ENCODE results near the gene DPAGT1. TPM values are rescaled to one million over a fixed set of nuclear protein-coding genes. Genes with fewer than 3 reads are reported as not detected.

DPAGT1 gene
- total RNA-seq: 10 to 100 TPM; 46.7 to 49.2 TPM

DNA sequence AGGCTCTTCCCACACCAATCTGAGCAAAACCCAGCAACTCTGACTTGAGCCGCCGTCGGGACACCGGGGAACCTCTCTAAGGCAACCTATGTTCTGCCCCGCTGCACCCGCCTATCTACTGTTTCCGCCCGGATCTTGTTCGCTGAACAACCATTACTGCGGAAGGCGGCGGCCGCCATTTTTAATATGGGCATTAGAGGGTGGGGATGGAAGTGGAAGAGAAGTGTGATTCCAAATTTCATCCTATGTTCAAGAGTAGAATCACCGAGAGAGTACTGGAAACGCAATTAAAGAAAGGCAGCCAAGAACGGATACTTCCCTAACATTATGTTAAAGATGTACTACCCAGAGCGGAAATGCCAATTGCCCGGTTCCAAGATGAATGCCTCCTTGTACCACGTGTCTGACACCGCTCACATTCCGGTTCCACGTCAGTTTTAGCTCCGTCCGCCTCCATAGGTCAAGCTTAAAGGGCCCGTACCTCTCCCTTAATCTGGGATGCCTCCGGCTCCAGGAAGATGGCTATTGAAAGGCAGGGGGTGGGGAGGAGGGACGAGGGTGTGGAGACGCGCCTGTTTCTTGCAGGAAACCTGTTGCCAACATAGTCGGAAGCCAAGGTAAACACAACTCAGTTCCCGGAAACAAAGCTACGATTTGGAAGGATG lies at the start of gene DPAGT1:
TSS of gene DPAGT1 (minus strand) at position 95 of the 665 bp plus-strand sequence. CDS start 198 bp downstream, outside the sequence.

GRCh38 chr11:119149018-119149785 lies 47.5 kb upstream of the DPAGT1 start, which contains the start of gene ABCG4:
Gene ABCG4, plus strand, starts transcription at chr11:119149052. Its CDS starts 914 bp downstream, at chr11:119149966.

DNA sequence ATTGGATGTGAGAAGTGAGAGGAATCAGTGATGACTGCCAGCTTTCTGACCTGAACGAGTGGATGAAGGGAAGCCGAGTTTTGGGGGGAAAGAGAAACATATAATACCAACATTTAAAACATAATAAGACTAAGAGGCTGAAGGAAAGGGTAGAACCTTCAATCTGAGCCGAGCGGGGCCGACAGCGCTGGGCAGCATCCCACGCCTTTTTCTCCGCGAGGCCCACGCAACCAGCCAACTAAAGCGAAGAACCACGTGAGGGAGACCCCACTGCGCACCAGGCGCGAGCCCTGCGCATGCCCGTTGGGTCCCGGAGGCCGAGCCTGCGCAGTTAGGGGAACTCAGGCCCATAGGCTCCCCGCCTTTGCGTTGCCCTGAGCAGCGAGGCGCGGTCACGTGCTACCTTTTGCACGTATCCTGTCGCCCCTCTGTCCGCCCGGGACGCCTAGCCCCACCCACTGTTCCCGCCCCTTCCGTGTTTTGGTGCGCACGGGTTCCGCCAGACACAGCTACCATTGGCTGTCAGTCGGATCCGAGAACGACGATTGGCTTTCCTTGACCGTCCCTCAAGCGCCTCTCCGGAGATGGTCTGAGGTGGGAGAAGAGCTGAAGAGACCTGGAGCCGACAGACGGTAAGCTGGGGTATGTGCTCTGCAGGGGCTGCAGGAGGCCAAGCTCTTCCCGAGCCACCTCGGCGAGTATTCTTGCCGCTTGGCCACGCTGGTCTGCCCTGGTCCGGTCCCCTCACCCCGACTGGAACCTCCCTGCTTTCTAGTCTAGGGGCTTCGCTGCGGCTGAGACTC lies 19.6 kb upstream of the DPAGT1 start, which contains the start of gene HINFP:
TSS of gene HINFP (plus strand) at position 573 of the 803 bp plus-strand sequence. CDS start 5,365 bp downstream, outside the sequence.

DNA sequence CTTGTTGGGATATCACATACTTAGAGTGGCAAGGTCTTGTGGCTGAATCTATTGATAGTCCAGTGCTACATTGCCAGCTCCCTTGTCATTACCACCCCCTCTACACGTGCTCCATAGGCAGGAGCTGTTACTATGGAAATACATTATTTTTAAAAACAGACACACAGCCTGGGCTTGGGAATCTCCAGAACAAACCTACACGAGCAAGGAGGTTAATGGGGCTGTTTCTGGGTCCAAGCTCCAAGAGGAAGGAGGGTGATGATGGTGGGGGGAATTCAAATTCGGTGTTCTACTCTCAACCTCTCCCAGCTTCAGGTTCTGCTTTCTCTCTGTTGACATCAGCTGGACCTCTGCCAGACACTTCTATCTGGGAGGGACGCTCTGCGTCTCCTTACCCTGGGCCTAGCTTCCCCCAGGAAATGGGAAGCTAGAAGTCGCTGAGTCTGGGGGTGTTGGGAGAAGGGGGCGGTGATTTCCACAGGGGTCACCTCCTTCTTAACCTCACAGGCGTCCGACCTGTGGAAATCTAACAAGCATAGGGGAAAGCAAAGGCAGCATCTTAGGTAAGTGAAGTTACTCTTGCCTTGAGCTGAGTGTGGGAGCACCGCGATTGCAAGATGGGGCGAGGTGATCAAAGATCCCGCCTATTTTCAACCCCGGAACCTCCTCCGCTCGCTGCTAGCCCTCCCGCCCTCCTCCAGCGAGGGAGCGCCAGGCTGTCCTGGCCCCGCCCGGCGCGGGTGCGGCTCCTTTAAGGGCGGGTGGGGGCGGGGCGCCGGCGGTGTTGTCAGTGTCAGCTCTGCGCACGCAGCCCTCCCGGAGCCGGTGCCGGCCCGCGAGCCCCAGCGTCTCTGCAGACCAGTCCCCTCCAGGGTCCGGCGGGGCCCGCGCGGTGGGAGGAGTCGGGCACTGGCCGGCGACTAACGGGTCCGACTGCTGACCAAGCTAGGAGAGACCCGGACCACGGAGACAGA lies 5.2 kb upstream of the DPAGT1 start, which contains the start of gene C2CD2L:
TSS of gene C2CD2L (plus strand) at position 781 of the 974 bp plus-strand sequence. CDS start 398 bp downstream, outside the sequence.

GRCh38 chr11:119084663-119085436 lies 16.8 kb downstream of the DPAGT1 start, which contains the start of gene HMBS:
Gene HMBS, plus strand, starts transcription at chr11:119084881. Its CDS starts 153 bp downstream, at chr11:119085034.

GRCh38 chr11:119067371-119068222 lies 34.1 kb downstream of the DPAGT1 start, which contains the start of gene VPS11:
Gene VPS11, plus strand, starts transcription at chr11:119067818. Its CDS starts 6 bp downstream, at chr11:119067824.

GRCh38 chr11:119057000-119057769 lies 44.5 kb downstream of the DPAGT1 start, which contains the start of gene HYOU1:
Gene HYOU1, minus strand, starts transcription at chr11:119057205. Its CDS starts 1,045 bp downstream, at chr11:119056160.

Other genes with a start within 250 kb of the DPAGT1 start
- gene CXCR5, start 218.0 kb downstream of the DPAGT1 start, total RNA-seq: under 1 TPM; 0.17 to 0.20 TPM
- gene BCL9L, start 175.9 kb downstream of the DPAGT1 start, total RNA-seq: 10 to 100 TPM; 96.7 to 99.1 TPM
- gene UPK2, start 145.6 kb downstream of the DPAGT1 start, total RNA-seq: not detected
- gene FOXR1, start 130.1 kb downstream of the DPAGT1 start, total RNA-seq: not detected
- gene CENATAC, start 103.7 kb downstream of the DPAGT1 start, total RNA-seq: 10 to 100 TPM; 41.0 to 47.5 TPM
- gene RPS25, start 83.5 kb downstream of the DPAGT1 start, total RNA-seq: 1,000 to 10,000 TPM; 1,829 to 1,882 TPM
- 10 to 100 TPM; 49.5 to 54.4 TPM for gene TRAPPC4, start 83.1 kb downstream of the DPAGT1 start, total RNA-seq
- 10 to 100 TPM; 20.0 to 20.4 TPM for gene SLC37A4, start 71.0 kb downstream of the DPAGT1 start, total RNA-seq
- gene HYOU1, start 44.6 kb downstream of the DPAGT1 start, total RNA-seq: 100 to 1,000 TPM; 111 to 123 TPM
- gene VPS11, start 34.0 kb downstream of the DPAGT1 start, total RNA-seq: 10 to 100 TPM; 34.2 to 36.2 TPM
- gene HMBS, start 17.0 kb downstream of the DPAGT1 start, total RNA-seq: 10 to 100 TPM; 16.4 to 16.7 TPM
- 10 to 100 TPM; 28.3 to 28.4 TPM for gene C2CD2L, start 5.5 kb upstream of the DPAGT1 start, total RNA-seq
- gene HINFP, start 19.7 kb upstream of the DPAGT1 start, total RNA-seq: 10 to 100 TPM; 47.6 to 48.7 TPM
- gene ABCG4, start 47.2 kb upstream of the DPAGT1 start, total RNA-seq: not detected
- gene NLRX1, start 66.9 kb upstream of the DPAGT1 start, total RNA-seq: 10 to 100 TPM; 24.2 to 24.3 TPM
- gene NHERF4, start 83.6 kb upstream of the DPAGT1 start, total RNA-seq: under 1 TPM; 0.51 to 0.81 TPM
- gene CBL, start 104.5 kb upstream of the DPAGT1 start, total RNA-seq: 10 to 100 TPM; 41.3 to 47.0 TPM
- 1 to 10 TPM; 1.1 to 1.5 TPM for gene MCAM, start 215.3 kb upstream of the DPAGT1 start, total RNA-seq
- 10 to 100 TPM; 29.8 to 30.5 TPM for gene RNF26, start 232.7 kb upstream of the DPAGT1 start, total RNA-seq
- gene C1QTNF5, start 239.0 kb upstream of the DPAGT1 start, total RNA-seq: not detected
- gene MFRP, start 244.9 kb upstream of the DPAGT1 start, total RNA-seq: not detected

Data from activated naive CD4-positive, alpha-beta T cell treated with anti-CD3 and anti-CD28 coated beads, Interleukin-2, amount 10 ng/mL, durations not matched to agents 5 hours and 36 hours (primary cell).